ENCODE measurements around the gene DDX28. TPM values are rescaled to one million over a fixed set of nuclear protein-coding genes. Genes with fewer than 3 reads are reported as not detected.

The DDX28 gene
- total and polyA plus RNA-seq, 2 of the 4 experiments (the other 2 are of a cell fraction) = 9.2 to 10.0 TPM

Small RNA genes within 50 kb of the gene (microRNA-seq; reads per million reads assigned to microRNA genes)
- not detected for gene RNU6-359P (ENCODE audit: insufficient read depth, insufficient read length)

Small RNA genes within 50 kb of the gene (small RNA-seq; reads per million reads assigned to genes)
- 0 to 28.3 (median 0.07) reads per million in 5 experiments for gene RNU6-359P

Other genes with a start within 250 kb of the DDX28 start
- gene RANBP10, start 216.7 kb downstream of the DDX28 start, total RNA-seq (2012; rRNA removed) = 2.2 and 2.7 TPM in 2 replicates
- 12.1 and 13.0 TPM in 2 replicates for gene RANBP10, start 216.7 kb downstream of the DDX28 start, polyA plus RNA-seq (2012; rRNA removed)
- gene TSNAXIP1, start 216.3 kb downstream of the DDX28 start, total RNA-seq (2012; rRNA removed) = 0.56 and 0.72 TPM in 2 replicates
- gene TSNAXIP1, start 216.3 kb downstream of the DDX28 start, polyA plus RNA-seq (2012; rRNA removed) = 1.4 and 1.6 TPM in 2 replicates
- gene THAP11, start 180.9 kb downstream of the DDX28 start, total RNA-seq (2012; rRNA removed) = 13.3 and 13.9 TPM in 2 replicates
- 14.5 and 16.7 TPM in 2 replicates for gene THAP11, start 180.9 kb downstream of the DDX28 start, polyA plus RNA-seq (2012; rRNA removed)
- 42.7 and 55.0 TPM in 2 replicates for gene NUTF2, start 176.3 kb downstream of the DDX28 start, total RNA-seq (2012; rRNA removed)
- 361 and 399 TPM in 2 replicates for gene NUTF2, start 176.3 kb downstream of the DDX28 start, polyA plus RNA-seq (2012; rRNA removed)
- gene CENPT, start 175.5 kb downstream of the DDX28 start, total RNA-seq (2012; rRNA removed) = 33.3 TPM in 2 replicates
- 83.1 and 86.4 TPM in 2 replicates for gene CENPT, start 175.5 kb downstream of the DDX28 start, polyA plus RNA-seq (2012; rRNA removed)
- gene EDC4, start 150.2 kb downstream of the DDX28 start, total RNA-seq (2012; rRNA removed) = 33.2 and 34.2 TPM in 2 replicates
- gene EDC4, start 150.2 kb downstream of the DDX28 start, polyA plus RNA-seq (2012; rRNA removed) = 64.0 and 66.1 TPM in 2 replicates
- gene NRN1L, start 138.3 kb downstream of the DDX28 start, total RNA-seq (2012; rRNA removed) = not detected in 2 replicates
- gene NRN1L, start 138.3 kb downstream of the DDX28 start, polyA plus RNA-seq (2012; rRNA removed) = 0.27 and 0.32 TPM in 2 replicates
- gene PSKH1, start 130.0 kb downstream of the DDX28 start, total RNA-seq (2012; rRNA removed) = 10.3 and 11.5 TPM in 2 replicates
- 26.5 and 26.7 TPM in 2 replicates for gene PSKH1, start 130.0 kb downstream of the DDX28 start, polyA plus RNA-seq (2012; rRNA removed)
- 0.18 and 0.28 TPM in 2 replicates for gene CTRL, start 91.4 kb downstream of the DDX28 start, total RNA-seq (2012; rRNA removed)
- gene CTRL, start 91.4 kb downstream of the DDX28 start, polyA plus RNA-seq (2012; rRNA removed) = 0.89 and 1.1 TPM in 2 replicates
- gene PSMB10, start 86.4 kb downstream of the DDX28 start, total RNA-seq (2012; rRNA removed) = 25.6 and 28.7 TPM in 2 replicates
- 36.7 and 50.5 TPM in 2 replicates for gene PSMB10, start 86.4 kb downstream of the DDX28 start, polyA plus RNA-seq (2012; rRNA removed)
- 1.4 and 1.7 TPM in 2 replicates for gene LCAT, start 79.1 kb downstream of the DDX28 start, total RNA-seq (2012; rRNA removed)
- 18.8 and 22.5 TPM in 2 replicates for gene LCAT, start 79.1 kb downstream of the DDX28 start, polyA plus RNA-seq (2012; rRNA removed)
- gene SLC12A4, start 54.6 kb downstream of the DDX28 start, total RNA-seq (2012; rRNA removed) = 36.4 and 36.6 TPM in 2 replicates
- gene SLC12A4, start 54.6 kb downstream of the DDX28 start, polyA plus RNA-seq (2012; rRNA removed) = 114 and 132 TPM in 2 replicates
- gene DPEP3, start 42.7 kb downstream of the DDX28 start, total RNA-seq (2012; rRNA removed) = not detected in 2 replicates
- not detected in 2 replicates for gene DPEP3, start 42.7 kb downstream of the DDX28 start, polyA plus RNA-seq (2012; rRNA removed)
- not detected in 2 replicates for gene DPEP2, start 23.7 kb downstream of the DDX28 start, total RNA-seq (2012; rRNA removed)
- not detected in 2 replicates for gene DPEP2, start 23.7 kb downstream of the DDX28 start, polyA plus RNA-seq (2012; rRNA removed)
- not detected in 2 replicates for gene DPEP2NB, start 7.3 kb downstream of the DDX28 start, total RNA-seq (2012; rRNA removed)
- not detected in 2 replicates for gene DPEP2NB, start 7.3 kb downstream of the DDX28 start, polyA plus RNA-seq (2012; rRNA removed)
- 28.1 and 30.5 TPM in 2 replicates for gene DUS2, start 52 bp upstream of the DDX28 start, total RNA-seq (2012; rRNA removed)
- gene DUS2, start 52 bp upstream of the DDX28 start, polyA plus RNA-seq (2012; rRNA removed) = 15.8 TPM in 2 replicates
- gene NFATC3, start 62.1 kb upstream of the DDX28 start, total RNA-seq (2012; rRNA removed) = 14.7 and 21.5 TPM in 2 replicates
- 6.3 TPM in 2 replicates for gene NFATC3, start 62.1 kb upstream of the DDX28 start, polyA plus RNA-seq (2012; rRNA removed)
- gene ESRP2, start 212.9 kb upstream of the DDX28 start, total RNA-seq (2012; rRNA removed) = under 0.01 TPM in 1 of 2 replicates, not detected in the other
- 0.07 and 0.14 TPM in 2 replicates for gene ESRP2, start 212.9 kb upstream of the DDX28 start, polyA plus RNA-seq (2012; rRNA removed)
- gene PLA2G15, start 222.1 kb upstream of the DDX28 start, total RNA-seq (2012; rRNA removed) = 18.1 and 19.5 TPM in 2 replicates
- 31.7 and 34.4 TPM in 2 replicates for gene PLA2G15, start 222.1 kb upstream of the DDX28 start, polyA plus RNA-seq (2012; rRNA removed)
- 25.0 and 29.4 TPM in 2 replicates for gene SLC7A6, start 241.3 kb upstream of the DDX28 start, total RNA-seq (2012; rRNA removed)
- 32.6 and 36.1 TPM in 2 replicates for gene SLC7A6, start 241.3 kb upstream of the DDX28 start, polyA plus RNA-seq (2012; rRNA removed)